HG02610 (cell line): ENCODE results near the gene KCNMB2.
"Not testable (repeated sequence)": the region's sequence is repeated elsewhere in the genome, so short reads cannot be mapped to it uniquely, and the experiment has no call there.

Experiments
- ATAC-seq: cut with Tn5 transposase; IDR thresholded peaks from one replicate; pipeline ENCODE4 v1.9.1; 2021; ENCODE audit warnings: mild to moderate bottlenecking, moderate library complexity; ENCODE audit not compliant: unreplicated experiment

The KCNMB2 gene

GRCh38 chr3:178686826-178687225, 150.6 kb downstream of the KCNMB2 start:
- ATAC-seq, result no peak

- ATAC-seq, result no peak
Measured at GRCh38 chr3:178690571-178690970, 154.3 kb downstream of the KCNMB2 start.

GRCh38 chr3:178699364-178699763, 163.1 kb downstream of the KCNMB2 start:
- ATAC-seq, result no peak

- ATAC-seq, result no peak
Measured at GRCh38 chr3:178699810-178700209, 163.6 kb downstream of the KCNMB2 start.

GRCh38 chr3:178703268-178703975, 167.2 kb downstream of the KCNMB2 start:
- no peak for ATAC-seq

- ATAC-seq, result peak; percentile 40
Measured at GRCh38 chr3:178705925-178706324, 169.7 kb downstream of the KCNMB2 start.

- no peak for ATAC-seq
Measured at GRCh38 chr3:178706411-178706810, 170.2 kb downstream of the KCNMB2 start.

- ATAC-seq, result peak; percentile 51
Measured at GRCh38 chr3:178707311-178708031, 171.2 kb downstream of the KCNMB2 start.

- ATAC-seq, result no peak
Measured at GRCh38 chr3:178709051-178709450, 172.8 kb downstream of the KCNMB2 start.

GRCh38 chr3:178711753-178712152, 175.5 kb downstream of the KCNMB2 start:
- no peak for ATAC-seq

GRCh38 chr3:178712247-178712646, 176.0 kb downstream of the KCNMB2 start:
- ATAC-seq, result no peak

GRCh38 chr3:178714925-178715832, 178.9 kb downstream of the KCNMB2 start:
- ATAC-seq, result no peak

GRCh38 chr3:178718995-178719635, 182.9 kb downstream of the KCNMB2 start:
- ATAC-seq, result no peak

GRCh38 chr3:178732824-178733223, 196.6 kb downstream of the KCNMB2 start:
- no peak for ATAC-seq

- ATAC-seq, result no peak
Measured at GRCh38 chr3:178735032-178735674, 198.9 kb downstream of the KCNMB2 start.

GRCh38 chr3:178736300-178736699, 200.1 kb downstream of the KCNMB2 start:
- ATAC-seq, result no peak

- no peak for ATAC-seq
Measured at GRCh38 chr3:178739720-178740119, 203.5 kb downstream of the KCNMB2 start.

- ATAC-seq, result no peak
Measured at GRCh38 chr3:178741020-178741419, 204.8 kb downstream of the KCNMB2 start.

GRCh38 chr3:178743297-178743696, 207.1 kb downstream of the KCNMB2 start:
- no peak for ATAC-seq

- ATAC-seq, result not testable (repeated sequence)
Measured at GRCh38 chr3:178745861-178746655, 209.8 kb downstream of the KCNMB2 start.
